ENCODE results near the gene IL34. TPM values are rescaled to one million over a fixed set of nuclear protein-coding genes. Genes with fewer than 3 reads are reported as not detected.

The IL34 gene
- total and polyA plus RNA-seq, 8 donors = 0.45 to 5.9 (median 1.8) TPM; not detected in 2

DNA sequence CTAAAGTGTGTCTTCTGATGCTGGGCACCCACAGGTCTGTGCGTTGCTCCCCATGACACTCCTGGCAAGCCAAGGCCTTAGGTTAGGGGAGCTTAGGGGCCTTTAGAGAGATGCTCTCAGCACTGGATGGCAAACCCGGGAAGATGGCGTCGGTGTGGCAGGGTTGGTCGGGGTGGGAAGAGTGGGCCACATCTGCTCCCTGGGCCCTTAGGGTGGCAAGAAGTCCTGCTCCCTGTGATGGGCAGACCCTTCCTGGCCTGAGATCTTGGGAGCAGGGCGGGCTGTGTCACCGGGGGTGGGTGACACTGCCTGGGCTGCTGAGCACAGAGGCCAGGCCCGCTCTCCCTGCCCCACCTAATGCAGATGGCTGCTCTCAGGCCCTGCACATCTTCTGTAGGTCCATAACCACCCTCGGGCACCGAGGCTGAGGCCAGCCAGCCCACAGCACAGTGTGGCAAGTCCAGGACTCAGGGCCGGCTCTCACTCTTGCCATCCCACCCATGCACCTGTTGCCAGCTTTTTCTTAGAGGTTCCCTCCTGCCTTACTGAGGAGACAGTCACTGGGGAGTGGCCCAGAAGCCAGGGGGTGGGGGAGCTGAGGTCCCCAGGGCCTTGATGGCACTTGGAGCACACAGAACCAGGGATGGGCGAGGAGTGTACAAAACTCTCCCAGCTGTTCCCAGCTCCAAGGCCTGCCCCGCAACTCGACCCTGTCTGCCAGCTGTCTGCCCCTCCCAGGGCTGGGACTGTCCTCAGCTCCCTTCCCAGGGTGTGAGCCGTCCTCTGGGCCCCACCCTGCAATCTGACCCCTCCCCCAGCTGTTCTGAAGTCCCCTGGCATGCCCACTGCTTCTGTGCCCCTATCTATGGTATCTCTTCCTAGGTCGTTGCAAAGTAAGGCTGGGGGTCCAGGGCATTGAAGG, 43.9 kb downstream of the IL34 start:
- Histone ChIP-seq H3K4me1 (peaks cover 72 to 96% (median 87%) of the 10 kb centered on the region in 4 donors), H3K27ac (peak overlapping the region; percentile 63 to 95 (median 85)), H3K27me3 (peaks cover 0 to 3% (median 0%) of the 10 kb centered on the region in 3 donors), H3K36me3 (peaks cover 0 to 8% (median 0%) of the 10 kb centered on the region in 4 donors), H3K9me3 (no peaks in the 10 kb centered on the region), H3K4me3 (no peak overlapping the region)
- WGBS, 5 donors = 71 to 80% (median 75%) methylated on average over 9 to 16 of the region's 16 CpGs
- peak in 1 of 2 donors; percentile 33 for DNase-seq
- TF ChIP-seq EP300 (IDR thresholded peaks at IDR 0.05) = no peak
- no peak for TF ChIP-seq CTCF (IDR thresholded peaks at IDR 0.05)
- TF ChIP-seq POLR2A (IDR thresholded peaks at IDR 0.05) = no peak
- no peak for TF ChIP-seq POLR2AphosphoS5 (IDR thresholded peaks at IDR 0.05)
- intact Hi-C loops (cut with DNase I; ENCODE audit: low total_unique reads) = no loop called here

- Histone ChIP-seq H3K9me3 (no peaks in the 10 kb centered on the region), H3K4me1 (peaks cover 78 to 100% (median 94%) of the 10 kb centered on the region in 4 donors), H3K4me3 (no peak overlapping the region), H3K36me3 (peaks cover 0 to 8% (median 0%) of the 10 kb centered on the region in 4 donors), H3K27me3 (no peaks in the 10 kb centered on the region), H3K27ac (peak overlapping the region; percentile 50 to 95 (median 85))
- DNase-seq = peak; percentile 52 to 94
- TF ChIP-seq POLR2AphosphoS5 (IDR thresholded peaks at IDR 0.05) = peak; percentile 30 to 74 (median 62)
- no peak for TF ChIP-seq CTCF (IDR thresholded peaks at IDR 0.05)
- no peak for TF ChIP-seq POLR2A (IDR thresholded peaks at IDR 0.05)
- TF ChIP-seq EP300 (IDR thresholded peaks at IDR 0.05) = peak; percentile 45
- intact Hi-C loops (cut with DNase I; ENCODE audit: low total_unique reads) = no loop called here
- 61 to 83% (median 79%) methylated on average over 12 to 26 of the region's 26 CpGs for WGBS, 5 donors
These were observed 45.1 kb downstream of the IL34 start for GRCh38 chr16:70691223-70692129.

GRCh38 chr16:70692130-70692872, 45.9 kb downstream of the IL34 start:
- H3K27ac ChIP-seq = peak overlapping the region; percentile 50 to 95 (median 85)
- H3K4me3 ChIP-seq = no peak overlapping the region
- 69 to 83% (median 73%) methylated on average over 12 to 14 of the region's 14 CpGs for WGBS, 5 donors
- H3K9me3 ChIP-seq = no peaks in the 10 kb centered on the region
- H3K4me1 ChIP-seq = peaks cover 79 to 100% (median 94%) of the 10 kb centered on the region in 4 donors
- no peaks in the 10 kb centered on the region for H3K27me3 ChIP-seq
- H3K36me3 ChIP-seq = peaks cover 0 to 8% (median 0%) of the 10 kb centered on the region in 4 donors
- intact Hi-C loops (cut with DNase I; ENCODE audit: low total_unique reads) = no loop called here
- DNase-seq = peak in 1 of 2 donors; percentile 53
- TF ChIP-seq EP300 (IDR thresholded peaks at IDR 0.05) = no peak
- TF ChIP-seq POLR2AphosphoS5 (IDR thresholded peaks at IDR 0.05) = no peak
- TF ChIP-seq POLR2A (IDR thresholded peaks at IDR 0.05) = no peak
- TF ChIP-seq CTCF (IDR thresholded peaks at IDR 0.05) = no peak
